ENCODE data around the gene EHD2.
"Not testable (repeated sequence)": the region's sequence is repeated elsewhere in the genome, so short reads cannot be mapped to it uniquely, and the experiment has no call there.

EHD2 gene, protein sequence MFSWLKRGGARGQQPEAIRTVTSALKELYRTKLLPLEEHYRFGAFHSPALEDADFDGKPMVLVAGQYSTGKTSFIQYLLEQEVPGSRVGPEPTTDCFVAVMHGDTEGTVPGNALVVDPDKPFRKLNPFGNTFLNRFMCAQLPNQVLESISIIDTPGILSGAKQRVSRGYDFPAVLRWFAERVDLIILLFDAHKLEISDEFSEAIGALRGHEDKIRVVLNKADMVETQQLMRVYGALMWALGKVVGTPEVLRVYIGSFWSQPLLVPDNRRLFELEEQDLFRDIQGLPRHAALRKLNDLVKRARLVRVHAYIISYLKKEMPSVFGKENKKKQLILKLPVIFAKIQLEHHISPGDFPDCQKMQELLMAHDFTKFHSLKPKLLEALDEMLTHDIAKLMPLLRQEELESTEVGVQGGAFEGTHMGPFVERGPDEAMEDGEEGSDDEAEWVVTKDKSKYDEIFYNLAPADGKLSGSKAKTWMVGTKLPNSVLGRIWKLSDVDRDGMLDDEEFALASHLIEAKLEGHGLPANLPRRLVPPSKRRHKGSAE

DNA sequence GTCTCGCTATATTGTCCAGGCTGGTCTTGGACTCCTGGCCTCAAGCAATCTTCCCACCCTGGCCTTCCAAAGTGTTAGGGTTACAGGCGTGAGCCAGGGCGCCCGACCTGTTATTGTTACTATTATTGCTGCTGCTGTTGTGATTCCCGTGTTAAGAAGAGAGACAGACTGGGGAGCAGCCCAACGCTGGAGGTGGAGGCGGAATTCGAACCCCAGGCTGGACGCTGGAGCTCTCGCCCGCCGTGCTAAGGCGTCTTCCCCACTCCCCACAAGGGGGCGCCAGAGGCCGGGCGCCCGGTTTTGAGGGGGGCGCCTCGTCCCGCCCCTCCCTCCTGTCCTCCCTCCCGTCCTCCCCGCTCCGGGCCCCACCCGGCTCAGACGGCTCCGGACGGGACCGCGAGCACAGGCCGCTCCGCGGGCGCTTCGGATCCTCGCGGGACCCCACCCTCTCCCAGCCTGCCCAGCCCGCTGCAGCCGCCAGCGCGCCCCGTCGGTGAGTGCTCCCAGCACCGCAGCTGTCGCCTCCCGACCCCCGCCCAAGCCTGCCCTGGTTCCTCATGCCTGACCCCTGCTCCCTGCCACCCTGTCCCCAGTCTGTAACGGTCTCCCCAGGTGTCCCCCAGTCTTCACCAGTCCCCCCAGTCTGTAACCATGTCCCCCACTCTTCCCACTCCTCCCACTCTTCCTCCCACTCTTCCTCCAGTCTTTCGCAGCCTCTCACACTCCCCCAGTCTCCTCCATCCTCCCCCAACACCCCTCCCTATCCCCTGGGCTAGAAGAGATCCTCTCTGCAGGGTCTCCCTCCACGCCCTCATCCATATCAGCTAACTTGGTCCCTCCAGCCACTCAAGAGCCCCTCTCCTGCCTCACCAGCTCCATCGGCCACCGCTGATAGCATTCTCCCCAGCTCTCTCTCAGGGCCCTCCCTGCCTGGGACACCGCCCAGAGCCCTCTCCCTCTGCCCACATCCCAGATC, at the start of gene EHD2:
Gene EHD2, plus strand, starts transcription at position 377 of the 976 bp plus-strand sequence. CDS start 3,191 bp downstream, outside the sequence.
- peak; percentile 60 for DNase-seq

DNA sequence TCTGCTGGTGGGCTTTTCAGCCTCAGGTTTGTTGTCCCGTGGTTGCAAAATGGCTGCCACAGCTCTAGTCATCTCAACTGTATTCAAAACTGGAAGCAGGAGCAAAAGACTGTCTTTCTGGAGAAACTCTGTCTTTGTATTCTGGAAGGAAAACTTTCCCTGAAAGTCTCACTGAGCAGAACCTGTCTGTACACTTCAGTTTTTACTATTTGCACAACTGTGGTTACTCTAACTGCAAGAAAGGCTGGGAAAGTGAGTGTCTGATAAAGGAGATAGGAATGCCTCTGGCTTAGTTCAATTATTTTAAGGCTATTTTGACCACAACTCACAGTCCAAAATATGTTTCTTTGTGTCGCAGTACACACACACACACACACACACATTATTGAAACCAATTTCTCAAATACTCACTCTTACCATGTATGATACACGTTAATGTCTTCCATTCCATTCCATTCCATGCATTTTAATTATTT, 49.7 kb upstream of the EHD2 start:
- DNase-seq, result no peak

DNA sequence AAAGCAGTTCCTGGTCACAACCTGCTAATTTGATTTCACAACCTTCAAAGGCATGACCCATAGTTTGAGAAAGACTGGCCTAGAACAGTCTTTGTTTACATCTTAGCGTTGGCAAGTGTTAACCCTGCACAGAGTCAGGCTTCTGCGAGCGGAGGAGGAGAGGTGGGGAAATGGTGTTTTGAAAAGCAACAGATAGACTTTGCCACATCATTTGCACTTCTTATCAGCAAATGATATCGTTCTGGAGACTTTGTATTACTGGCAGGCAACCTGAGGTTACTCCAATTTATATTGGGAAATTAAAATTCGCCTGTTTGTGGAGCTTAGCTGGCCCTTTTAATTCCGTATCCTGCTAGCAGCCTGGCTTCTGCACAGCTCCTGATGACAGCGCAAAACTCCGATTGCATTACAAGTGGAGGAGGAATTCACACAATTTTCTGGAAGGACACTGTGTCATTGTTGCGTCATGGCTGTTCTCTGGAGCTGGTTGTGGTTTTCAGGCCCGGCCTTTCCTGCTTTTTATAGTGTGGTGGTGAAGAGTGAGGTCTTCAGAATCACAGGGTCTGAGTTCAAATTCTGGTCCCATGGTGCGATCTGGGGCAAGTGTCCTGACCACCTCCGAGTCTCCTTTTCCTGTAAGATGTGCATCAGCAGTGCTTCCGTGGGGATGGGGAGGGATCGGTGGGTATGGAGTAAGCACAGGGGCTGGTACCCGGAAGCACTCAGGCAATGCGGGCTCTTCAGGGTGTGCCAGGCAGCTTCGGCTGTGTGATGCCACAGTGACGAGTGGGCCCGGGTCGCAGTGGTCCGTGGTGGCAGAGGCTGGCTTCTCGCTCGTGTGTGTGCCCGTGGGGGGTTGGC, 49.1 kb upstream of the EHD2 start:
- DNase-seq, result peak; percentile 93

DNA sequence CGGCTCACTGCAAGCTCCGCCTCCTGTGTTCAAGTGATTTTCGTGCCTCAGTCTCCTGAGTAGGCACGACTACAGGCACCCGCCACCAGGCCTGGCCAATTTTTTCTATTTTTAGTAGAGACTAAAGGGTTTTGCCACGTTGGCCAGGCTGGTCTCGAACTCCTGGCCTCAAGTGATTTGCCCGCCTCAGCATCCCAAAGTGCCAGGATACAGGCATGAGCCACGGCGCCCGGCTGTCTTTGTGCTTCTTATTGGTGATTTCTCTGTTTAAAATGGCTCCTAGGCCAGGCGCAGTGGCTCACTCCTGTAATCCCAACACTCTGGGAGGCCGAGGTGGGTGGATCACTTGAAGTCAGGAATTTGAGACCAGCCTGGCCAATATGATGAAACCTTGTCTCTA, 44.7 kb upstream of the EHD2 start:
- not testable (repeated sequence) for DNase-seq

DNA sequence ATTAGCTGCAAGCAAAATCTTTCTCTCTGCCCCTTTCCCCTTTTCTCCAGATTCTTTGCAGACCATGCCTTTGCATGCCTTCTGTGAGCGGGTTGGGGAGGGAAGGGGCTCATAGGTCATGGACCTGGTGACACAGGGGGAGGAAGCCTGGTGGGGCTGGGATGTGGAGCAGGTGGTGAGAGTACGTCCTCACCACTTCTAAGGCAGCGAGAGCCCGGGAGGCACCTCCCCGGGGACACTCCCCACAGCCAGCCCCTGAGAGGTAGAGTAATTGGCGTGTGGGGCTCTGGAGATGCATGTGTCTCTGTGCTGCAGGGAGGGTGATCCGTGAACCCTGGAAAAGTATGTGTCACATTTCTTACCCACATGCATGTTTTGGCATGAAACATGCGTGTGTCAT, 42.5 kb upstream of the EHD2 start:
- no peak for DNase-seq

DNA sequence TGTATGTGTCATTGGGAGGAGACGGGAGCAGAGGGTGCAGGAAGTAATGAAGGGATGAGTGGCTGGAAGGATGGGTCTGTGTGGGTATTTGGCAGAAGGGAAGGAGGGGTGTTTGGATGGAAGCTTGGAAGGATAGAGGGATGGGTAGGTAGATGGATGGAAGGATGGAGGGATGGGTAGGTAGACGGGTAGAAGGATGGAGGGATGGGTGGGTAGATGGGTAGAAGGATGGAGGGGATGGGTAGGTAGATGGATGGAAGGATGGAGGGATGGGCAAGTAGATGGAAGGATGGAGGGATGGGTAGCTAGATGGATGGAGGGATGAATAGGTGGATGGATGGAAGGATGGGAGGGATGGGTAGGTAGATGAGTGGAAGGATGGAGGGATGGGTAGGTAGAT, 41.7 kb upstream of the EHD2 start:
- DNase-seq, result no peak

DNA sequence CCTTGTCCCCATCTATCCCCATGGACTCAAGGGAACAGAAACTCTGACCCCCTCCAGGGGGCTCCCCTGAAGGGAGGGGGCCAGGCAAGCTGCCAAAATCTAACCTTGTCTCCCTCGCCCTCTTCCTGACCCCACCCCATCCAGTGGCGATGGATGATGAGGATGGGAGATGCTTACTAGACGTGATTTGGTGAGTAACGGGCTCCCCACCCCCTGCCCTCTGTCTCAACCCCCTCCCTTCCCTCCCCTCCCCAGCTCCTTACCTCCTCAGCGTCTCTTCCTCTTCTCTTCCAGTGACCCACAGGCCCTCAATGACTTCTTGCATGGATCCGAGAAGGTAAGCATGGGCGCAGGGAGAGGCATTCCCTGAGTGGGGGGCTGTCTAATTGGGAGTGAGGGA, 39.8 kb upstream of the EHD2 start:
- no peak for DNase-seq

DNA sequence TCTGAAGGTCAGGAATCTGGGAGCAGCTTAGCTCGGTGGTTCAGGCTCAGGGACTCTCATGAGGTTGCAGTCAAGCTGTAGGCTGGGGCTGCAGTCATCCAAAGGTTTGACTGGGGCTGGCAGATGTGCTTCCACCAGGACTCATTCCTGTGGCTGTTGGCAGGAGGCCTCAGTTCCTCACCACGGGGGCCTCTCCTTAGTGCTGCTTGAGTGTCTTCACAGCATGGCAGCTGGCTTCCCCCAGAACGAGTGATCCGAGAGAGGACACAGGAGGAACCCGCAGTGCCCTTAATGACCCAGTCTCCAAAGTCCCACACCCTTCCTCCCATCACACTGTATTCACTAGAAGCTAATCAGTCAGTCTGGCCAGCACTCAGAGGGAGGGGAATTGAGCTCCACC, 38.7 kb upstream of the EHD2 start:
- DNase-seq, result no peak

DNA sequence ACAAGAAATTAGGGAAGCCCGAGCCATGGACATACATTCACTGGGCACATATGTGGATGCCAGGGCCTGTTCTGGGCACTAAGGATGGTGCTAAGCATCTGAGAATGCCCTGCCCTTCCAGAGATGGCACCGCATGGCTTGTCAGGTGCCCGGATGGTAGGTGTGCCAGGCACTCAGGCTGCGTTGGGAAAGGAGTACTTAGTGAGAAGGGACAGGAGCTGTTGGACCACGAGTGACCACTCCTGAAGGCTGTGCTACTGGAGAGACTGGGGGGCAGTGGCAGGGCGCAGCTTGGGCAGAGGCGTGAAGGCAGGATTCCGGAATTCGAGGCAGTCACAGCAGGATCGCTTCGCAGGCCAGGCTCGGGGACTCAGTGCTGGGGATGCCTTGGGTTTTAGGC, 38.0 kb upstream of the EHD2 start:
- no peak for DNase-seq

DNA sequence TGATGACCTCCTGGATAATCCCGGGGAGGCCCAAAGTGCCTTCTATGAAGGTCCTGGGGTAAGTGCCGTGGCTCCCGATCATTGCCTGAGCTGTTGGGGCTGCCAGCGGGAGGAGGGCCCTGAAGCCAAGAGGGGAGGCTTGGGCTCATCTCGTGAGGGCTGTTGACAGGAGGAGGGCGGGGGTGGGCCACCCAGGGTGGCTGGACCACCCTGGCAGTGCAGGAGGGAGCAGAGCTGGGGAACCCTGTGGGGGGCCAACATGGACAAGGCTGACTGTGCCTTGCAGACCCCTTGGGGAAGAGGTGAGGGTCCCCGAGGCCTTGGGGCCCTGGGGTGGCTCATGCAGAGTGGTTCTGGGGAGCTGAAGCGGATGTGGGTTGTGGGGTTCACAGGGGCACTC, 37.4 kb upstream of the EHD2 start:
- no peak for DNase-seq

DNA sequence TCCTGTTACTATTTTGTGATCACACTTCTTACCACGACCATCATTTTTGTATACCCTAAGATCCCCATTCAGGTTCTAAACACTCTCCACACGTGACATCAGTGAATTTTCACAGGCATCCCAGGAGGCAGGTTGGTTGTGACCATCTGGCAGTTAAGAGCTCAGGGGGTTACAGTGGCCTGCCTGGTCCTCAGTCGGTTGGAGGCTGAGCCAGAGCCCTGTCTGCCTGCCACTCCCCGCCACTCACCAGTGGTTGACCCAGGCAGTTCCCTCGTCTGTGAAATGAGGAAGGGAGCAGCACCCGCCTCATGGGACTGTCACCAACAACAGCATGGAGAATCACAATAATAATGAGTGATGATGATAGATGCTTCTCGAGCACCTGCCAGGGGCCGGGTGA, 36.4 kb upstream of the EHD2 start:
- no peak for DNase-seq

DNA sequence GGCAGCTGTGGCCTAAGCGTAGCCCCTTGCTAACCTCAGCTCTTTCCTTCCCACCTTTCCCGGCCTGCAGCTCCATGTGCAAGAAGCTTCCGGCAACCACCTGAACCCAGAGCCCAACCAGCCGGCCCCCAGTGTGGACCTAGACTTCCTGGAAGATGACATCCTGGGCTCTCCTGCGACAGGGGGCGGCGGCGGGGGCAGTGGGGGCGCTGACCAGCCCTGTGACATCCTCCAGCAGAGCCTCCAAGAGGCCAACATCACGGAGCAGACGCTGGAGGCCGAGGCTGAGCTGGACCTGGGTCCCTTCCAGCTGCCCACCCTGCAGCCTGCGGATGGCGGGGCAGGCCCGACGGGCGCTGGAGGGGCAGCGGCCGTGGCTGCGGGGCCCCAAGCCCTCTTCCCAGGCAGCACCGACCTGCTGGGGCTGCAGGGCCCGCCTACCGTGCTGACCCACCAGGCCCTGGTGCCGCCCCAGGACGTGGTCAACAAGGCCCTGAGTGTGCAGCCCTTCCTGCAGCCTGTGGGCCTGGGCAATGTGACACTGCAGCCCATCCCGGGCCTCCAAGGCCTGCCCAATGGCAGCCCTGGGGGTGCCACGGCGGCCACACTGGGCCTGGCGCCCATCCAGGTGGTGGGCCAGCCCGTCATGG, 33.8 kb upstream of the EHD2 start:
- DNase-seq, result no peak

DNA sequence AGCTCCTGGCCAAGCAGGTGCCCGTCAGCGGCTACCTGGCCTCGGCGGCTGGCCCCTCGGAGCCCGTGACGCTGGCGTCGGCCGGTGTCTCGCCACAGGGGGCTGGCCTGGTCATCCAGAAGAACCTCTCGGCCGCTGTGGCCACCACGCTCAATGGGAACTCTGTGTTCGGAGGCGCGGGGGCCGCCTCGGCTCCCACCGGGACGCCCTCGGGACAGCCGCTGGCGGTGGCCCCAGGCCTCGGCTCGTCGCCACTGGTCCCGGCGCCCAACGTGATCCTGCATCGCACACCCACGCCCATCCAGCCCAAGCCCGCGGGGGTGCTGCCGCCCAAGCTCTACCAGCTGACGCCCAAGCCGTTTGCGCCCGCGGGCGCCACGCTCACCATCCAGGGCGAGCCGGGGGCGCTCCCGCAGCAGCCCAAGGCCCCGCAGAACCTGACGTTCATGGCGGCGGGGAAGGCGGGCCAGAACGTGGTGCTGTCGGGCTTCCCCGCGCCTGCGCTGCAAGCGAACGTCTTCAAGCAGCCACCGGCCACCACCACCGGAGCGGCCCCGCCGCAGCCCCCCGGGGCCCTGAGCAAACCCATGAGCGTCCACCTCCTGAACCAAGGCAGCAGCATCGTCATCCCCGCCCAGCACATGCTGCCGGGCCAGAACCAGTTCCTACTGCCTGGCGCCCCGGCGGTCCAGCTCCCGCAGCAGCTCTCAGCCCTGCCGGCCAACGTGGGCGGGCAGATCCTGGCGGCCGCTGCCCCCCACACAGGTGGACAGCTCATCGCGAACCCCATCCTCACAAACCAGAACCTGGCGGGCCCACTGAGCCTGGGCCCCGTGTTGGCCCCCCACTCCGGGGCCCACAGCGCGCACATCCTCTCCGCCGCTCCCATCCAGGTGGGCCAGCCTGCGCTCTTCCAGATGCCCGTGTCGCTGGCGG, 33.0 kb upstream of the EHD2 start:
- no peak for DNase-seq

DNA sequence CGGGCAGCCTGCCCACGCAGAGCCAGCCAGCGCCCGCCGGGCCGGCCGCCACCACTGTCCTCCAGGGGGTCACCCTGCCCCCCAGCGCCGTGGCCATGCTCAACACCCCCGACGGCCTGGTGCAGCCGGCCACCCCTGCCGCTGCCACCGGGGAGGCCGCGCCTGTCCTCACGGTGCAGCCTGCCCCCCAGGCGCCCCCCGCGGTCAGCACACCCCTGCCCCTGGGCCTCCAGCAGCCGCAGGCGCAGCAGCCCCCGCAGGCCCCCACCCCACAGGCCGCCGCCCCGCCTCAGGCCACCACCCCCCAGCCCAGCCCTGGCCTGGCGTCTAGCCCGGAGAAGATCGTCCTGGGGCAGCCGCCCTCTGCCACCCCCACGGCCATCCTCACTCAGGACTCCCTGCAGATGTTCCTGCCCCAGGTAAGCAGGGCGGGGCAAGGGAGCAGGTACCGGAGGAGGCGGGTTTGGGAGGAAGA, 32.3 kb upstream of the EHD2 start:
- DNase-seq, result no peak

DNA sequence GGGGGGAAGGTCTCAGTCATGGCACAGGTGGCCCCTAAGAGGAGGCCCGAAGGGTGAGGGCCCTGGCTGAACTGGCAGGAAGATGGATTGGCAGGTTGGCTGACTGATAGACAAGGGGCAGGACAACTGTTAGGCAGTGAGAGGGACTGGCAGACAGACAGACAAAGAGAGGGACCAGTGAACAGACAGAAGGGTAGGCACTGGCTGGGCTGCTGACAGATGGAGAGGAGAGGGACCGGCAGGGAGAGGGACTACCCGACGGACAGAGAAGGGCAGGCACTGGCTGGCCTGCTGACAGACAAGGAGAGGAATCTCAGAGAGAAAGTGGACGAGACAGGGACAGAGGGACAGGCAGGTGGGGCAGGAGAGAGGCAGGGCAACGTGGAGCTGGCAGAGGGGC, 31.8 kb upstream of the EHD2 start:
- DNase-seq, result no peak

DNA sequence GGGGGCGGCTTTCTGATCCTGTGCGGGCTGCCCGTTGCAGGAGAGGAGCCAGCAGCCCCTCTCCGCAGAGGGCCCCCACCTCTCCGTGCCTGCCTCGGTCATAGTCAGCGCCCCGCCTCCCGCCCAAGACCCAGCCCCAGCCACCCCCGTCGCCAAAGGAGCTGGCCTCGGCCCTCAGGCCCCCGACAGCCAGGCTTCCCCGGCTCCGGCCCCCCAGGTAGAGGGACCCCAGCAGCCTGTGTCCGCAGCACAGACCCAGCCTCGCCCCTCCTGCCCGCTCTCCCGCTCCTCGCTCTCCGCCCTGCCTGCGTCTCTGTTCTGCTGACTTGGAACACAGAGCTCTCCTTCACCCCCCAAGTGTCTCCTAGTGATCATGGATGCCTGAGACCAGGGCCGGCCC, 31.3 kb upstream of the EHD2 start:
- DNase-seq, result no peak

DNA sequence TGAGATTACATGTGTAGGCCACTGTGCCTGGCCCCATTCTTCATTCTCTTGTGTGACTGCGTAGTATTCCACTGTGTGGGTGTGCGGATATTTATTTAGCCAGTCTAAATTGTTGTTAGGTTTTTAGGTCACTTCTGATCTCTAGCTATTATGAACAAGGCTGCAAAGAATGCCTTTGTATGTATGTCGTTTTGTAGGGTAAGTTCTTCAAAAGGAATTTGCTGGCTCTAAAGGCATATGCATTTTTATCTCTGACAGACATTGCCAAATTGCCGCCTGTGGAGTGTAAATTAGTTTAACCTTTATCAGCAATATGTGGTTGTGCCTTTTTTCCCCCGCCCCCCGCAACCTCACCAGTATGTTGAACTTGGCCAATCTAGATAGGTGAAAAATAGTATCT, 30.3 kb upstream of the EHD2 start:
- no peak for DNase-seq

DNA sequence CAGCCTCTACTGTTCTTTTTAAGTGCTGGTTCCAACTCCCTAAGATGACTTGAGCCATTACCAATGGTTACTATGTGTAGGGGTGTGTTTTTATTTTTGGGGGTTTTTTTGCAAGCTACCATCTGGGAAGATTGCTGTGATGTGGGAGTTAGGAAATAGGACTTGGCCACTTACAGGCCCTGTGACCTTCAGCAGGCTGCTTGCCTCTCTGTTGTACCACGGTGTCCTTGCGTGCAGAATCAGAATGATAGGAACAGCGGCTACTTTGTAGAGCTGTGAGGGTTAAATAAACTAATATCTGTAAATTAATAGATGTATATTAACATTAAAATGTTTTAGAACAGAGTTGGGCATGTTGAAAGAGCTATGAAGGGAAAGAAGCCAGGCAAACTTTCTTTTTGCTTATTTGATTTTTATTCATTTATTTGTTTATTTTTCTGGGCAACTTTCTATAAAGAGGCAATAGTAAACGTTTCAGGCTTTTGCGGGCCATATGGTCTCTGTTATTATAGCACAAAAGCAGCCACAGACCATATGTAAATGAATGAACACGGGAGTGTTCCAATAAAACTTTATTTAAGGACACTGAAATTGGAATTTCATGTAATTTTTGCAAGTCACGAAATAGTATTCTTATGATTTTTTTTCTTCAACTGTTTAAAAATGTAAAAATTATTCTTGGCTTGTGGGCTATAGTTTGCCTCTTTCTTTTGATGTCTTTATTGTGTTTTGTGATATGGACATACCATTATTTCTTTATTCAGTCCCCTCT, 26.4 kb upstream of the EHD2 start:
- no peak for DNase-seq

DNA sequence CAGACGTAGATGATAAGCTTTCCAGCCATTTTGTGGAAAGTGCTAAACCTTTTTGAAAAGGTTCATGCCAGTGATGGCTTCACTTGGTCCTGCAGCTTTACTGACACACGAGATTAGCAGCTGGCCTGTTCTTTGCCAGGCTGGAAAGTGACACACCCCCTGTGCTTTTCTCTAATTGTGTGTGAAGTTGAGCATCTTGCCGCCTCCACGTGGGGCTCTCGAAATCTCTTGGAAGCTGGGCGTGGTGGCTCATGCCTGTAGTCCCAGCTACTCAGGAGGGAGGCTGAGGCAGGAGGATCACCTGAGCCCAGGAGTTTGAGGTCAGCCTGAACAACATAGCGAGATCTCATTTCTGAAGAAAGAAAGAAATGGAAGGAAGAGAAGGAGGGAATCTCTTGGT, 25.3 kb upstream of the EHD2 start:
- DNase-seq, result no peak

DNA sequence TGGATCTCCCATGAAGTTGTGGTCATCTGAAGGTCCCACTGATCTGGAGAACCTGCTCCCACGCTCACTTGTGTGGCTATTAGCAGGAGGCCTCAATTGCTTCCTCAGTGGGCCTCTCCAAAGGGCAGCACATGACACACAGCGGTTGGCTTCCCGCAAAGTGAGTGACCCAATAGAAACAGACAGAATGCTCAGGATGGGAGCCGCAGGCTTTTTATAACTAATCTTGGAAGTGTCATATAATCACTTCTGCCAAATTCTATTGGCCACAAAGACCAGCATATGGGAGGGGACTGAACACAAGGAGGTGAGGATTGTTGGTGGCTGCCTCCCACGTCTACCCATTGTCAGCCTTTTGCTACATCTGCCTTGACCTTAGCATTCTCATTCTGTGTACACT, 22.1 kb upstream of the EHD2 start:
- no peak for DNase-seq

Data from suppressor macrophage treated with lipopolysaccharide for 4 hours (primary cell).